Measurements from ENCODE around the gene TCF25.
A peak's percentile ranks its signal among the peaks of the same experiment; 100 is the strongest.

The TCF25 gene

DNA sequence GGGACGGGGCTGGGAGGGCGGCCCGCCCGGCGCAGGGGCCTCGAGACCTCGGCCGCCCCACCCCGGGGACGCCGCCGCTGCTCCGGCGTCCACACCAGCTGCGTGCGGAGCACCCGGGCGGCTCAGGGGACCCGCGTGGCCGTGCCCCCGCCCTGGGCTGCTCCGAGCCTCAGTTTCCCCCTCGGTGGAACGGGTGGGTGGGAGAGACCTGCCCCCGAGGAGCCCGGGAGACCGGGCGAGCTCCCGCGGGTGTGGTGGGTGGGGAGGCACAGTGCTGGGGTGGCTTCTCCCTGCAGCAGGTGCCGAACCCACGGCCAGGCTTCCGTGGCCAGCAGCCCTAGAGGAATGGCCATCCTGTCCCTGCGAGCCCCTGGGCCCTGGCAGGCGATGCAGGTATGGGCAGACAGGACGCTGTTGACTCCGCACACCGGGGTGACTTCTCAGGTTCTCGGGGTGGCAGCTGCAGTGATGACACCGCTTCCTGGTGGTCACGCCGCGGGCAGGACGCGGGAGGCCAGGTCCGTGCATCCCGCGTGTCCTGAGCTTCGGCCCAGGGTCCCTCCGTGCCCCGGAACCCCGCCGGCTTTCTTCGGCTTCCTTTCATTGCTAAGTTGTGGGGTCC lies 75.8 kb downstream of the TCF25 start:
- DNase-seq (ENCODE audit: low read depth) = no peak

DNA sequence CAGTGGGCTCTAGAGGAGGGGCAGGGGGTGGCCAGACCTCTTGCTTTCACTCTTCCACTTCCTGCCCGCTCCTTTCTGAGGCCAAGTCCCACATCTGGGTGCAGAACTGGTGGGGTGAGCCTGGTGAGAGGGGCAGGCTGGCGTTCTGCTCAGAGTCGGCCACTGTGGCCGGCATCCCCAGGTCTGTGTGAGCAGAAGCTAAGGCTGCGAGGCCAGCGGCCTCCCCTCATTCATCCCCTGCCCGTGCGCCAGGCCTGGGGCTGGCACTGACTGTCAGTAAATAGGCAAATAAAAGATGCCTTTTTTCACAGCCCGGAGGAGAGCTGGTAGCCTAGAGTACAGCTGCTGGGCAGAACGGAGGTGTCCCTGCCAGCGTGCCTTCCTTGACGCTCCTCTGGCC lies 76.4 kb downstream of the TCF25 start:
- no peak for DNase-seq (ENCODE audit: low read depth)

DNA sequence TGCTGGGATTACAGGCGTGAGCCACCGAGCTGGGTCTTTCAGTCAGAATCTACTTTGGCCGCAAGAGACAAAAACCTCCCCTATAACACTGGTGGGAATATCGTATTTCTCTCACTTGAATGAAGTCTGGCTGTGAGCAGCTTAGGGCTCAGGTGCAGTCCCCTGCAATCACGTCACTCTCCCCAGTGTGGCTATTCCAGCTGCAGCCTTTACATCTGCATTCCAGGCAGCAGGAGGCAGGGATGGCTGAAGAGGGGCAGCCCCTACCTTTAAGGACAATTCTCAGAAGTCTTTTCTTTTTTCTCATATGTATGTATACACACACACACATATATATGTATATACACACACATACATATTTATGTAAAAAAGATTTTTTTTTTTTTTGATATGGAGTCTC lies 78.1 kb downstream of the TCF25 start:
- no peak for DNase-seq (ENCODE audit: low read depth)

DNA sequence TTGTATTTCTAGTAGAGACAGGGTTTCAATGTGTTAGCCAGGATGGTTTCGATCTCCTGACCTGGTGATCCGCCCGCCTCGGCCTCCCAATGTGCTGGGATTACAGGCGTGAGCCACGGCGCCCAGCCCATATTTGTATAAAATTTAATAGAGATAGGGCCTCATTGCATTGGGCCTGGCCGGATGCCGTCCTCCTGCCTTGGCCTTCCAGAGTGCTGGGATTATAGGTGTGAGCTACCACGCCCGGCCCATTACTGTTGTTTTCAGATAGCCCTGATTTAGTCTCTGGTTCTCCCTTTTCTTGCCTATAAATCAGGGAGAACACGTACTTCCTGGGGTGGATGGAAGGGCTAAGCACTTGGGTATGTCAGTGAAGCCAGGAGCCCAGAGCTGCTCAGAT lies 78.7 kb downstream of the TCF25 start:
- DNase-seq (ENCODE audit: low read depth) = no peak

DNA sequence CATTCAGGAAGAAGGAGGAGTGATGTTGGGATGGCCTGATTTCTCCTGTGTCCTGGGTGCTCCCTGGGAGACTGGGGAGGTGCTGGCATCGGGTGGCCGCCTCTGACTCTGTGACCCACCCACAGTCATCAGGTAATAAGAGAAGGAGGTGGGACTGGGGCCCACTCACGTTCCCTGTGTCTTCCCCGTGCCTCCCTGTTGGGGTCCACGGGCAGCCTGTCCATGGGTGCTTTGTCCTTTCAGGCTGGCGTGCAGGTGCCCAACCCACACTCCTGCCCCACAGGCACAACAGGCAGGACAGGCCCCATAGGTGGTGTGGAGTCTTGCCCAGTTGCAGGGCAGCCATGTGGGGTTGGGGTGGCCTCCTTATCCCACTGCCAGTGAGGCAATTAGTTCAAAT lies 79.2 kb downstream of the TCF25 start:
- no peak for DNase-seq (ENCODE audit: low read depth)

DNA sequence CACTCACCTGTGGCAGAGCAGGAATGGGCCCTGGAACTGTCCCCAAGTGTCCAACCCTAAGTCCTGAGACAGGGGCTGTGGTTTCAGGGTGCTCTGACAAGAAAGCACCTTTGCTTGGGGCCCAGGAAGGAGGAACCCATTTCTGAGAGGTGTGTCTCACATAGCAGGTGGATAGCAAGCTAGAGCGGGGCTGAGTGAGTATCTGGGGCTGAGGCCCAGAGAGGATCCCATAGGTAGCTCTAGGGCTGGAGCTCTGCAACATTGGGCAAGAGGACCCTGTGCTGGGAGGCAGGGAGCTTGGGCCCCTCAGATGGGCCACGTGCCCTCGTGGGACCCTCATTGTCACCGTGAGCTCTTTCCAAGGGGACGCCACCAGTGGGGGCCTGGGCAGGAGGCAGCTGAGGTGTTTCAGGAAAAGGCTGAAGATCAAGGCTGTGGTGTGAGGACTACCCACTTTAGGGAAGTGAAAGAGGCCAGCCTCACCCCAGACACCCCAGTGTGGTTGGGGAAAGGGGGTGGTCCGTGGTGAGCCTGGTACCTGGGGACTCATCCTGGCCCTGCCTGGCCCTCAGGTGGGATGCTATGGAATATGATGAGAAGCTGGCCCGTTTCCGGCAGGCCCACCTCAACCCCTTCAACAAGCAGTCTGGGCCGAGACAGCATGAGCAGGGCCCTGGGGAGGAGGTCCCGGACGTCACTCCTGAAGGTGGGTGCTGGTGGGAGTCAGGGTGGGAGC lies 80.4 kb downstream of the TCF25 start:
- DNase-seq (ENCODE audit: low read depth) = no peak

DNA sequence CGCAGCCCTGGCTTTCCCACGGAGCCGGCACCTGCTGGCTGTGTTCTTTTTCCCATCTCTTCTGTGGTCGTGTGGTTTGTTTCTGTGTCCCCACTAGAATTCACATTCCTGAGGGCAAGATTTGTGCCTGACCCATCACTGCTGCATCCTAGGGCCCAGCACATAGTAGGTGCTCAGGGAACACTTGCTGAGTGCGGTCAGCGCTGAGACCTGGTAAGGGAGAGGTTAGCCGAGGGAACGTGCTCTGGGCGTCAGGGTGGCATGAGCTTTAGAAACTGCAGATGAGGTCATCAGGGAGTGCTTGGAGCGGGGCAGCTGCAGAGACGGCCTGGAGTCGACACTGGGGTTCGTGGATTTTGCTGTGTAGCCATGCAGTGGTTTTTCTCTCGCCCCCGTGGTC lies 81.1 kb downstream of the TCF25 start:
- DNase-seq (ENCODE audit: low read depth) = no peak

DNA sequence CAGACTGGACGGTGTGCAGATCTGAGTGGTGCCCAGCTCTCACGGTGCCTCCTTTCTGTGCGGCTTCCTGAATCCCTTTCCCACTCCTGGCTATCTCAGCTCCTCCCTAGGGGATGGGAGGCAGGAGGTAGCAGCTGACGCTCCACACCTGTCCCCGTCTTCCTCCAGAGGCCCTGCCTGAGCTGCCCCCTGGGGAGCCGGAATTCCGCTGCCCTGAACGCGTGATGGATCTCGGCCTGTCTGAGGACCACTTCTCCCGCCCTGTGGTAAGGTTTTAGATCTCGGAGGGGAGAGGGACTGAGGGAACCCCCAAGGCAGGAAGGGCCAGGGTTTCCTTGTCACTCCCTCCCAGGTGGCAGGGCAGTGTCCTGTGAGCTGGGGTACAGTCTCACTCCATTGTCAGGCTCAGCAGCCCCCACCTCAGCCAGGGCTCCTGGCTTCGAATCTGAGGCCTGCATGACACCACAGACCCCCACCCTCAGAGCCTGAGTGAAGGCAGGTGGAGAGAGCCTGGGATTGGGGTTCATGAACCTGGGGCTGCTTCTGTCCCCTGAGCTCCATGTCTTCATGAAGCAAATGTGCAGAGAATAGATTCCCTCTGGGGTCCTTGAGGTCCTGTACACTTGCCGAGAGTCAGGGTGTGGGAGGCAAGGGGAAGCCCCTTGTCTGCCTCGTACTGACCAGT lies 81.8 kb downstream of the TCF25 start:
- no peak for DNase-seq (ENCODE audit: low read depth)

DNA sequence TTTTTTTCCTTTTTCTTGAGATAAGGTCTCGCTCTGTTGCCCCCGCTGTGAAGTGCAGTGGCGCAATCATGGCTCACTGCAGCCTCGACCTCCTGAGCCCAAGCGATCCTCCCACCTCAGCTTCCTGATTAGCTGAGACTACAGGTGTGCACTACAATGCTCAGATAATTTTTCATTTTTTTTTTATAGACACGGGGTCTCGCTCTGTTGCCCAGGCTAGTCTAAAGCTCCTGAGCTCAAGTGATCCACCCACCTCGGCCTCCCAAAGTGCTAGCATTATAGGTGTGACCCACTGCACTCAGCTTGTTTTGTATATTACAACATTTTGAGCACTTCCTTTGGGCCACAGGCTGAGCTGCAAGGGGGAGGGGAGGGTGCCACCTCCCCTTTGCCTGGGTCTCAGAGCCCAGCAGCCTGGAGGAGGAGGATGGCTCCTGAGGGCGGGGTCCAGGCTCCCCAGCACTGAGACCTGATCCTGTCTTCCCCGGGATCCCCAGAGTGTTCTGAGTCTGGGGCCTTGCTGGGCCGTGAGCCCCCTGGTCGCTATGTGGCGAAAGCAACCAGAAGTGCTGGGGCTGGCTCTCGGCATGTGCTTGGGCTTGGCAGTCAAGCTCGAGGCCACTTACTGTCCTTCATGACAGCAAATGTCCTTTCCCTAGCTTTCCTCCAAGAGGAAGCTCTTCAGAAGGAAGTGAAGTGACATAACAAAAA lies 83.3 kb downstream of the TCF25 start:
- DNase-seq (ENCODE audit: low read depth) = no peak

DNA sequence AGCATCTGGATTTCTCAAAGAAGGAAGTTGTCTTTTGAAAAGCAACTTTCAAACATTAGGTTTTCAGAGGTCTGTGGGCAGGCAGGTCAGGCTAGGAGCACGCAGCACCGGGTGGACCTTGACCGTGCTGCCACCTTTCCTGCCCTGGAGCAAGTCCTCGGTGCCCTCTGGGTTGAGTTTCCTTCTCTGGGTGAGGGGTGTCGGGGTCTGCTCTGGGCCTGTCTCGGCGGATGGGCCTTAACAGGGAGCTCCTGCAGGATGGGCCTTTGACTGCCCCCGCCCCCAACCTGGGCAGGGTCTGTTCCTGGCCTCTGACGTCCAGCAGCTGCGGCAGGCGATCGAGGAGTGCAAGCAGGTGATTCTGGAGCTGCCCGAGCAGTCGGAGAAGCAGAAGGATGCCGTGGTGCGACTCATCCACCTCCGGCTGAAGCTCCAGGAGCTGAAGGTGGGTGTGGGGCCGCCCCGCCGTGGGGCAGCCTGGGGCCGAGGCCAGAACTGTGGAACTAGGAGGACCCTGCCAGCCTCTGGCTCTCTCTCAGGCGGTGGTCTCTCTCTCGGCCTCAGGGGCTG lies 83.9 kb downstream of the TCF25 start:
- no peak for DNase-seq (ENCODE audit: low read depth)

DNA sequence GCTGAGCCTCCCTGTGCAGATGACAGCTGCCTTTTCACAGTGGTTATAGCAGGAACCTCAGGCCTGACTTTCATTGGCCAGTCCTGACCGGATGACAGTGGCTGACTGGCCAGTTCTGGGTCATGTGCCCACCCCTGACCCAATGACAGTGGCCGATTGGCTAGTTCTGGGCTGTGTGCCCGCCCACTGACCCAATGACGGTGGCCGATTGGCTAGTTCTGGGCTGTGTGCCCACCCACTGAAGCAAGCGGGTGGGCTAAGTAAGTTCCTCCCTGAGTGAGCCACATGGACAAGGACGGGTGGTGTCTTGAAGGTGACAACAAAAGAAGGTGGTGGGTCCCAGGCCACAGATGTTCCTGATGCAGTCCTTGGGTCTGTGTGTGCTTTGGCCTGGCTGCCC lies 84.7 kb downstream of the TCF25 start:
- DNase-seq (ENCODE audit: low read depth) = peak; percentile 46

DNA sequence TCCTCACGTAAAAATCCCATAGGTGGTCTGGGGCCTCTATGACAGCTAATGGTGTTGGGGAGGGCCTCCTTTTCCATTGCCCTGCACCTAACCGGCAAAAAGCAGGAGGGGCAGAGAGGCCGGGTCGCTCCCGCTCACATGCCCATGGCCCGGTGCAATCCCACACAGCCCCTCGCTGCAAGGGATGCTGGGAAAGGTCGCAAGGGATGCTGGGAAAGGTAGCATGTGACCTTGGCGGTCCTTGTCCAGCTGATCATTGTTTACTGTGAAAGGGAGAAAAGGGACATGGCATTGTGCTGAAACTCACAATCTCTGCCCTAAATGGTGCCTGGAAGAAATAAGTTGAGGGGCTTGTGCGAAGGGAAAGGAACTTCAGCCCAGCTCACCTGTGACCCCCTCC lies 85.2 kb downstream of the TCF25 start:
- DNase-seq (ENCODE audit: low read depth) = no peak

DNA sequence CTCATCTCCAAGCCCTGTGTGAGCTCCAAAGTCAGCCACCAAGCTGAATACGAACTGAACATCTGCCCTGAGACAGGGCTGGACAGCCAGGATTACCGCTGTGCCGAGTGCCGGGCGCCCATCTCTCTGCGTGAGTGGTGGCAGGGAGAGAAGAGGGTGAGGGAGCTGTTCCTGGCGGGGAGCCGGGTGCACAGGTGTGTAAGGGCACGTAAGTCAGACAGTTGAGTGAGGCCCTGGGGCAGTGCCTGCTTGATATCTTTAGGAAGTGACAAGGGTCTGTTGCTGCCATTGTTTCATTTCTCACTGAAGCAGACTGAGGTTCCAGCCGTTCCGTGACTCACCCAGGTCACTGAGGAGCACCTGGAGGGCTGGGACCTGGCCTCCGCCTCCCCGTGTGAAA lies 87.6 kb downstream of the TCF25 start:
- no peak for DNase-seq (ENCODE audit: low read depth)

Measured in EH (cell line).